Naive thymus-derived CD8-positive, alpha-beta T cell (primary cell): Measurements from ENCODE around the gene SORCS1. TPM values are rescaled to one million over a fixed set of nuclear protein-coding genes. Genes with fewer than 3 reads are reported as not detected.

Experiments used
- ATAC-seq, 2 donors: fragments of 150-1000 bp; cut with Tn5 transposase in 1 of 2; sonication (Bioruptor Pico), chemical (Tn5 transposase) in 1 of 2; 1 replicate in 1 of 2; 2 replicates in 1 of 2; pipeline ENCODE4 v1.10.0; 2021; ENCODE audit warnings: mild to moderate bottlenecking in 2 of 2, moderate library complexity in 2 of 2
- POLR2A ChIA-PET: fragments of 350-600 bp; sonication (Branson Sonifier 250); formaldehyde crosslinking; loops from one replicate; lab custom pipeline; 2021; ENCODE audit warnings: antibody characterized with exemption; lab: Charles Lee
- DNase-seq, 10 donors: peaks; one replicate each; pipeline versions ENCODE4 v3.0.0 to v3.0.0-alpha.2; 2020 to 2022
- H3K27ac Mint-ChIP-seq, 10 donors: one replicate each; pipeline ENCODE4 v1.8.0; 2020 to 2022; ENCODE audit warnings: mild to moderate bottlenecking in 10 of 10, mixed read lengths in 10 of 10, moderate library complexity in 4 of 10, inconsistent platforms in 1 of 10
- H3K27me3 Mint-ChIP-seq, 5 donors: one replicate each; pipeline ENCODE4 v1.8.0; 2021 to 2022; ENCODE audit warnings: mixed read lengths in 5 of 5
- H3K36me3 Mint-ChIP-seq, 3 donors: one replicate each; pipeline ENCODE4 v1.8.0; 2020 to 2022; ENCODE audit warnings: mixed read lengths in 3 of 3, mild to moderate bottlenecking in 2 of 3, inconsistent platforms in 1 of 3
- H3K4me1 Mint-ChIP-seq, 4 donors: one replicate each; pipeline ENCODE4 v1.8.0; 2021 to 2022; ENCODE audit warnings: mixed read lengths in 4 of 4
- H3K4me3 Mint-ChIP-seq, 10 donors: one replicate each; pipeline ENCODE4 v1.8.0; 2020 to 2022; ENCODE audit warnings: mild to moderate bottlenecking in 10 of 10, mixed read lengths in 10 of 10, moderate library complexity in 6 of 10, inconsistent platforms in 1 of 10
- H3K9me3 Mint-ChIP-seq, 9 donors: one replicate each; pipeline ENCODE4 v1.8.0; 2020 to 2022; ENCODE audit warnings: mixed read lengths in 9 of 9, mild to moderate bottlenecking in 3 of 9, inconsistent platforms in 1 of 9, moderate library complexity in 1 of 9
- polyA plus RNA-seq, 3 donors: library from polyadenylated mRNA; unstranded; fragments of 300-500 nt; fragmentation: Illumina TruSeq; gene quantifications; one replicate each; pipeline ENCODE4 v1.2.3, GENCODE V29; 2021
- total RNA-seq, 8 experiments: library from RNA in 2 of 8; stranded (reverse) in 2 of 8; gene quantifications; one replicate each; pipeline ENCODE4 v1.2.3 and lab custom pipeline; 2021 to 2026

The SORCS1 gene
- total and polyA plus RNA-seq, 5 experiments from 2014 or later, result not detected

DNA sequence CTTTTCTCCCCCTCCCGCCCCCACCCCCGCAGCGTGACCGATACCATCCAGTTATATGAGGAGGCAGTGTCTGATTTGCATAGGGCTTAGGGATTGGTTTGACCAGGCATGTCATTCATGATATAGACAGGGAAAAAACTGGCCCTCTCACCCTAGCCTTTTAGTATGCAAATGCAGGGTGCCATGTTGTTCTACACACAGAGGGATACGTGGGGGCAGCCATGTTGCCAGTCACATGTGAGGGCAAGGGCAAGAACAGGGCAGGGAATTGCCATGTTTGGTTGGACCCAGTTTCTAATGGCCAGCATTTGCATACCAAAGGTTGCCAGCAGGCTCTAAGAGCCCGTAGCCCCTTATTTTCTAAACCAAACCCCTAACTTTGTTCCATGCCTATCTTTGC, 552.1 kb downstream of the SORCS1 start:
- no peaks in the 10 kb centered on the region for H3K4me1 Mint-ChIP-seq
- no peaks in the 10 kb centered on the region for H3K36me3 Mint-ChIP-seq
- DNase-seq (no peak), ATAC-seq (no peak)
- peaks cover 0 to 4% (median 0%) of the 10 kb centered on the region in 9 donors for H3K9me3 Mint-ChIP-seq
- H3K4me3 Mint-ChIP-seq, result no peak overlapping the region
- POLR2A ChIA-PET, result no interaction called here
- H3K27ac Mint-ChIP-seq, result no peak overlapping the region
- H3K27me3 Mint-ChIP-seq, result peaks cover 0 to 4% (median 0%) of the 10 kb centered on the region in 5 donors

- no peak overlapping the region for H3K4me3 Mint-ChIP-seq
- DNase-seq, result no peak
- no peaks in the 10 kb centered on the region for H3K4me1 Mint-ChIP-seq
- H3K27ac Mint-ChIP-seq, result no peak overlapping the region
- no peaks in the 10 kb centered on the region for H3K36me3 Mint-ChIP-seq
- H3K27me3 Mint-ChIP-seq, result peaks cover 0 to 4% (median 0%) of the 10 kb centered on the region in 5 donors
- peaks cover 0 to 5% (median 0%) of the 10 kb centered on the region in 9 donors for H3K9me3 Mint-ChIP-seq
- POLR2A ChIA-PET, result no interaction called here
- ATAC-seq, result no peak
These were observed 554.8 kb downstream of the SORCS1 start for GRCh38 chr10:106609470-106610266.

DNA sequence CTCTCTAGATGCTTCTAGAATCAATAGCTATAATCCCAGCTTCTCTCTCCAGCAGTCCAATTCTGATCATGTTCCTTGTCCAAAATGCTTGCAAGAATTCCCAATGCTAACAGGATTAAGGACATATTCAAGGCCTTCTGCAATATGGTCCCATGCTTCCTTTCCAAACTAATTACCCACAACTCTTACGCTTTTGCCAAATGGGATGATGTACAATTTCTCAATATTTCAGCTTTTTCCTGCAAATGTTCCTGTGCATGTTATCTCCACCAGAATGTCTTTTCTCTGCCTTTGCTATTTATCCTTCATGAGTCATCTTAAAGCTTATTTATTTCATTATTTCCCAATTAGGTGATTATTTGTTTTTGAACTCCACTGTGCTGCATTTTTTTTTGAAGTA, 556.4 kb downstream of the SORCS1 start:
- DNase-seq, result no peak
- H3K4me1 Mint-ChIP-seq, result no peaks in the 10 kb centered on the region
- H3K36me3 Mint-ChIP-seq, result no peaks in the 10 kb centered on the region
- H3K27ac Mint-ChIP-seq, result no peak overlapping the region
- POLR2A ChIA-PET, result no interaction called here
- no peak for ATAC-seq
- no peak overlapping the region for H3K4me3 Mint-ChIP-seq
- peaks cover 0 to 5% (median 0%) of the 10 kb centered on the region in 9 donors for H3K9me3 Mint-ChIP-seq
- peaks cover 0 to 2% (median 0%) of the 10 kb centered on the region in 5 donors for H3K27me3 Mint-ChIP-seq

DNA sequence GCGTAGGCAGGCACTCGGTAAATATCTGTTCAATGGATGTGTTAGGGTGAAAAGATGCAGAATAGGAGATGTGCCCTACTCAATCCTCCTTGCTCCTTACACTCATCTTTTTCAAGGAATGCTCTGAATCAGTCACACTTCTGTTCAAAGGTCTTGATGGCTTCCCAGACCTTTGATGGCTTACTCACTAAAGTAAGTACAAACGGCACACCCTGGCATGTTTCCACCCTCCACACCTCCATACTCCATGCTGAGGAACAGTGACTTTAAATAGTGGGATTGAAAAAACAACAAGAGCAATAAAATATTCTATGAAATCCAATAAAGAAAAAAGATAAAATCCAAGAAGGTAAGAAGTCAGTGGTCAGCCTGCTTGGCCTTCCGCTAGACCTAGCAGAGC, 569.2 kb downstream of the SORCS1 start:
- Mint-ChIP-seq H3K27me3 (peaks cover 0 to 3% (median 0%) of the 10 kb centered on the region in 5 donors), H3K4me3 (no peak overlapping the region), H3K27ac (no peak overlapping the region), H3K9me3 (peaks cover 0 to 2% (median 0%) of the 10 kb centered on the region in 9 donors), H3K4me1 (no peaks in the 10 kb centered on the region), H3K36me3 (no peaks in the 10 kb centered on the region)
- ATAC-seq (no peak), DNase-seq (no peak)
- POLR2A ChIA-PET, result no interaction called here

DNA sequence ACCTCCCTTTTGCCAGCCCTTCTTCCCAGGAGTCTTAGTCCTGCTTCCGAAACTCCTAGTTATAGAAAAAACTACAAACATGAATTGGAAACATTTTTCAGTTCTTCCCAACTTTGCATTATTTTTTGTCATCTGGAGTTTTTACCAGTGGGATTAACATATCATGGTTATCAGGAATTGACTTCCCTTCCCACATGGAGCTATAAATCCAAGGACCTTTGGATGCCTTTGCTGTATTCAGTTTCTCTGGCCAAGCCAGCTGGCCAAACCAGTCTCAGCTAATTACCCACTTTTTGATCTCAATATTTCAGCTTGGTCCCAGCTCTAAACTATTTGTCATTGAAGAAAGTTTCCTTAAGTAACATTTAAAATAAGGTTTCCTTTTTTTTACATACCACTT, 570.6 kb downstream of the SORCS1 start:
- DNase-seq (no peak), ATAC-seq (no peak)
- H3K9me3 Mint-ChIP-seq, result peaks cover 0 to 10% (median 0%) of the 10 kb centered on the region in 9 donors
- H3K27ac Mint-ChIP-seq, result no peak overlapping the region
- H3K4me1 Mint-ChIP-seq, result no peaks in the 10 kb centered on the region
- POLR2A ChIA-PET, result no interaction called here
- peaks cover 0 to 3% (median 0%) of the 10 kb centered on the region in 5 donors for H3K27me3 Mint-ChIP-seq
- no peak overlapping the region for H3K4me3 Mint-ChIP-seq
- H3K36me3 Mint-ChIP-seq, result no peaks in the 10 kb centered on the region

DNA sequence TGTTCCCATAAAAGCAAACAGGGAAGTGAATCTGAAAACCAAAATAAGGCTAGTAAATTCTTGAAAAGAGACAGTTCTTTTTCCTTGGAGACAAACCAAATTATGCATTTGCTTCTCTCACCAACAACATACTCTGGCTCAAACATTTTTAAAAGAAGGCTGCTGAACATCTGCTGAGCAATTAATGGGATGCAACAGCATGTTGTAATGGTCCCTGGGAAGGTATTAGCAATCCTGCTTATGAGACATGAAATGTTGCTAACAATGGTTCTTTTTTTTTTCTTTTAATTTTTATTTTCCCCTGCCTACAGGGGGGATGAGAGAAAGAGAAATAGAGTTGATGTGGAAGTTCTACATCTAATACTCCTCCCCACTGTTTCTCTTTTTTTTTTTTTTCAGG, 572.1 kb downstream of the SORCS1 start:
- no peak for DNase-seq
- Mint-ChIP-seq H3K27me3 (peaks cover 0 to 3% (median 0%) of the 10 kb centered on the region in 5 donors), H3K27ac (no peak overlapping the region), H3K4me3 (no peak overlapping the region), H3K9me3 (peaks cover 0 to 10% (median 0%) of the 10 kb centered on the region in 9 donors), H3K36me3 (no peaks in the 10 kb centered on the region), H3K4me1 (no peaks in the 10 kb centered on the region)
- POLR2A ChIA-PET, result no interaction called here
- no peak for ATAC-seq

GRCh38 chr10:106582291-106582690, 582.2 kb downstream of the SORCS1 start:
- POLR2A ChIA-PET, result no interaction called here
- Mint-ChIP-seq H3K27me3 (peaks cover 0 to 2% (median 0%) of the 10 kb centered on the region in 5 donors), H3K36me3 (no peaks in the 10 kb centered on the region), H3K9me3 (peaks cover 0 to 5% (median 2%) of the 10 kb centered on the region in 9 donors), H3K4me3 (no peak overlapping the region), H3K27ac (no peak overlapping the region), H3K4me1 (no peaks in the 10 kb centered on the region)
- no peak for ATAC-seq
- no peak for DNase-seq

- POLR2A ChIA-PET, result no interaction called here
- Mint-ChIP-seq H3K4me1 (no peaks in the 10 kb centered on the region), H3K36me3 (no peaks in the 10 kb centered on the region), H3K9me3 (peaks cover 0 to 9% (median 0%) of the 10 kb centered on the region in 9 donors), H3K27ac (no peak overlapping the region), H3K4me3 (no peak overlapping the region), H3K27me3 (peaks cover 0 to 16% (median 4%) of the 10 kb centered on the region in 5 donors)
- DNase-seq (no peak), ATAC-seq (no peak)
These were observed 586.8 kb downstream of the SORCS1 start for GRCh38 chr10:106577756-106578155.

DNA sequence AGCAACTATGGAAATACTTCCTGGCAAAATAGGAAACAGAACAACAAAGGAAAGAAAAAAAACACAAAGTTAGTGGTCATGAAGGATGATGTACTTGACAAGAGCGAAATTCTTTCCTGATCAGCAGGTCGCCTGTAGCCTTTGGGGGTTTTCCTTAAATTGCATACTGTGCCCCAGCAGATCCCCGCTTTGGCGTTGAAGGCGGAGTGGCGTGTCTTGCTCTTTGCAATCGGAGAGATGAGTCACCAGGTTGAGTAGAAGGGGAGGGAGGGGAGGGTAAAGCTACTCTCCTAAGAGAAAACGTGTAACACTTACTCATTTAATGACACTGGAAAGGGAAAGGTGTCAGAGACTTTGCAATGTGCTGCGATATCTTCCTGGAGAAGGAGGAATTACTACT, 587.2 kb downstream of the SORCS1 start:
- peaks cover 0 to 10% (median 0%) of the 10 kb centered on the region in 9 donors for H3K9me3 Mint-ChIP-seq
- no peak overlapping the region for H3K27ac Mint-ChIP-seq
- H3K36me3 Mint-ChIP-seq, result no peaks in the 10 kb centered on the region
- no peaks in the 10 kb centered on the region for H3K4me1 Mint-ChIP-seq
- ATAC-seq, result no peak
- POLR2A ChIA-PET, result no interaction called here
- DNase-seq, result no peak
- peaks cover 0 to 16% (median 4%) of the 10 kb centered on the region in 5 donors for H3K27me3 Mint-ChIP-seq
- H3K4me3 Mint-ChIP-seq, result no peak overlapping the region

DNA sequence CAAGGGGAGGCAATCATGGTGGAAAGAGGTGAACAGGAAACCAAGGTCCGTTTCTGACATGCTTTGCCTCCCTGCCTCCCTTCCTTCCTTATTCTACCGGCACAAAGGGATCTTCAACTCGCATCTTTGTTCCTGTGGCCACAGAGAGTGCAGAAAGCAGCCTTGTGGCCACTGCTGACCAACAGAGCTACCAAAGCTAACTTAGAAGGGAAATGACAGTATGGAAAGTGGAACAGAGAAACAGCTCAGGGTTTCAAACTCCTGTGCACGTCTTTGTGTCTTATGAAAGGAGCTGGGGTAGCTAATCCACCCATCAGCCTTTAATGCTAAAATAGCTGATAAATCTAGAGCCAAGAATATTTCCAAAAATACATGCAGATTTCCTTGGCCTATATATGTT, 588.0 kb downstream of the SORCS1 start:
- Mint-ChIP-seq H3K9me3 (peaks cover 0 to 10% (median 0%) of the 10 kb centered on the region in 9 donors), H3K27me3 (peaks cover 0 to 16% (median 4%) of the 10 kb centered on the region in 5 donors), H3K36me3 (no peaks in the 10 kb centered on the region), H3K4me1 (no peaks in the 10 kb centered on the region), H3K4me3 (no peak overlapping the region), H3K27ac (no peak overlapping the region)
- DNase-seq, result no peak
- no peak for ATAC-seq
- POLR2A ChIA-PET, result no interaction called here

DNA sequence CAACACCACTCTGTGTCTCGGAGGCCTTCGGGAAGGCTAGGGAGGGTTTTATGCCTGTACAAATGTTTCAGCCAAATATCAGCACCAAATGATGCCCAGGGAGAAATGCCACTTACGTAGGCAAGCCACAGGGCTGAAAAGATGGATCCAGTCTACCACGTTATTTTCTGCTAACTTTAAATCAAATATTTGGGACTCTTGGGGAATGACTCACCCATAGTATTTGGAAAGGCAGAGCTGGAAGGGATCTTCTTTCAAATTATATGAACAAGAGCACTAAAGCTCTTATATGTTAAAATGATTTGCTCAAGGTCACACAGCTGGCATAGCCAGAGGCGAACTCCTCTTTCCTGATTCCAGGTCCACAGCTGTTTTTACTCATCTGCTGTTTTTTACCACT, 591.4 kb downstream of the SORCS1 start:
- H3K36me3 Mint-ChIP-seq, result no peaks in the 10 kb centered on the region

DNA sequence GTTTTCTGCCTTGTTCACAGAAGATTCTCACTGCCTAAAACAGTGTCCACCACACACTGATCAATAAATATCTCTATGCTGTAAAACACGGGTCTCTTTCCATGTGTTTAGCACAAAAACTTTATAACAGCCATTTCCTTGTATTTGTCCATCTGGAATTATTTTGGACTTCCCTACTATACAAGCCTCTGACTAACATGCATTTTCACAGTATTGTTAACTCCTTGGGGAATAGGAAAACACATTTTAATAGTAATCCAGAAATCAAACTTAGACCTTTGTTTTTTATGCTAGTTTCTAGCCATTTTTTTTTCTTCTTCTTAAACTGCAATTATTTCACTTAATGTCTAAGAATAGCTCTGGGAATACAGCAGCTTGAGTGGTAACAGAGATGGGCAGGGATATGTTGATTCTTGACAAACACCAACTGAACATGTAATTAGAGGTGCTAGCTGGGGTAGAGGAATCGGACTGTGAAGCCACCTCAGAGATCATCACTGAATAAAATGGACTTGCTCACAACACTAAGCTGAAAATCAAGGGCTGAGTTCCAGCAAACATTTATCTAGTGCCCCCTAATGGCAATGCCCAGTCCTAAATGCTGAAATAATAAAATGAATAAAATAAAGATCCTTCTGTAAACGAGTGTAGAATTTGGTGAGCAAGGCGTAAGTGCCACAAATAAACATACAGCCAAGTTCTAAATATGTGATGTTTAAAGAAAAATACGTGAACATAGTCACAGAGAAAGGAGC, 593.1 kb downstream of the SORCS1 start:
- Mint-ChIP-seq H3K27me3 (peaks cover 0 to 9% (median 4%) of the 10 kb centered on the region in 5 donors), H3K9me3 (peaks cover 0 to 7% (median 0%) of the 10 kb centered on the region in 9 donors), H3K4me1 (no peaks in the 10 kb centered on the region), H3K36me3 (no peaks in the 10 kb centered on the region), H3K4me3 (no peak overlapping the region), H3K27ac (no peak overlapping the region)
- POLR2A ChIA-PET, result no interaction called here
- DNase-seq (no peak), ATAC-seq (no peak)

More for the DNA sequence above, 591.4 kb downstream of the SORCS1 start:
- POLR2A ChIA-PET, result no interaction called here
- H3K27ac Mint-ChIP-seq, result no peak overlapping the region
- ATAC-seq (no peak), DNase-seq (no peak)
- peaks cover 0 to 16% (median 4%) of the 10 kb centered on the region in 5 donors for H3K27me3 Mint-ChIP-seq
- no peak overlapping the region for H3K4me3 Mint-ChIP-seq
- H3K9me3 Mint-ChIP-seq, result peaks cover 0 to 10% (median 0%) of the 10 kb centered on the region in 9 donors
- no peaks in the 10 kb centered on the region for H3K4me1 Mint-ChIP-seq

DNA sequence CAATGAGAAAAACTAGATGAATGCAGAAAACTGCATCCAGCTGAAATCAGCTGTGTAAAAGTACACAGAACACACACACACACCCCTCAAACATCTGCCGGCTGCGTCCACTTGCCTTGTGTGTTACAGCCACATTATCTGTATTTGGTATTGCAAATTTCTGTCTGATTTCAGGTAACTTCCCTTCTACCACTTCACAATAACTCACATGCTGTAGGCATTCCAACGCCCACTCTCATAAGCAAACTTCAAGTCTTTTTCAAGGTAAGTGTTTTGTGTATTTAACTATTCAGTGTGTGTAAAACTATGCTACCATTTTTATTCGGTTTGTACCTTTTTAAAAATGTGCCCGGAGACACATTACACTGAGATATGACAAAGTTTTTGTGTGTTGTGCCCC, 594.2 kb downstream of the SORCS1 start:
- POLR2A ChIA-PET, result no interaction called here
- H3K36me3 Mint-ChIP-seq, result no peaks in the 10 kb centered on the region
- DNase-seq (no peak), ATAC-seq (no peak)
- no peak overlapping the region for H3K27ac Mint-ChIP-seq
- H3K4me1 Mint-ChIP-seq, result no peaks in the 10 kb centered on the region
- H3K4me3 Mint-ChIP-seq, result no peak overlapping the region
- no peaks in the 10 kb centered on the region for H3K27me3 Mint-ChIP-seq
- H3K9me3 Mint-ChIP-seq, result peaks cover 0 to 5% (median 0%) of the 10 kb centered on the region in 9 donors
